Suppressor macrophage treated with lipopolysaccharide for 4 hours (primary cell): Measurements from ENCODE around the gene GPR63.

Experiments used
- DNase-seq: peaks from one replicate; pipeline ENCODE4 v3.0.0-alpha.2; 2020

Gene GPR63

DNA sequence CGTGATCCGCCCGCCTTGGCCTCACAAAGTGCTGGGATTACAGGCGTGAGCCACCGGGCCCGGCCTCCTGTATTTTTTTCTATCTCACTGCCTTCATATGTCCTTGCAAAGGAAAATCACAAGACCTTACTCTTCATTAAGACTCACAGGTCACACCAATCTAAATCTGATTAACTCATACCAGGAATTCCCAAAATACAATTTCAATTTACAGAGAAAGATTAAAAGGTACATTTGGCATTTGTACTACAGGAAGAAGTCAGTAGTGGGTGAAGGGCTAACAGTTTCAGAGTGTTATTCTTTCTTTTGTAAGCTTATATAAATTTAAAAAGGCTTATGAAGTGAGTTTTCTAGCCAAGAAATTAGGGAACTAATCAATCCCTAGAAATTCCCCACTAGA, 87.4 kb downstream of the GPR63 start:
- DNase-seq: no peak
